SH-SY5Y (cell line): ENCODE results near the gene FLOT1.

ENCODE experiments used
- GATA2 ChIP-seq: IDR thresholded peaks from 2 replicates; pipeline ENCODE4 v1.6.1; 2011; ENCODE audit warnings: mild to moderate bottlenecking, low read depth, low read length
- GATA3 ChIP-seq: IDR thresholded peaks from 2 replicates; pipeline ENCODE4 v1.6.1; 2011; ENCODE audit warnings: low read depth, mild to moderate bottlenecking, low read length, moderate library complexity

- TF ChIP-seq GATA2: no peak
- no peak for TF ChIP-seq GATA3
These were observed 6.5 kb upstream of the FLOT1 start for GRCh38 chr6:30748851-30749540.
